Muscle of arm (tissue), 12 donors: Measurements from ENCODE around the gene LRRC8E. TPM values are rescaled to one million over a fixed set of nuclear protein-coding genes. Genes with fewer than 3 reads are reported as not detected.
"Not testable (repeated sequence)": the region's sequence is repeated elsewhere in the genome, so short reads cannot be mapped to it uniquely, and the experiment has no call there.

Experiments used
- DNase-seq: peaks from one replicate; pipeline ENCODE4 v3.0.0-alpha.2; 2013
- polyA plus RNA-seq, 12 donors: library from polyadenylated mRNA; unstranded; fragments of 120-200 nt; gene quantifications; one replicate each; pipeline ENCODE4 v1.2.1, GENCODE V29; 2013; ENCODE audit not compliant: insufficient read length in 12 of 12

The LRRC8E gene
- polyA plus RNA-seq, 12 donors, result 0.12 to 1.2 (median 0.41) TPM; not detected in 5

DNA sequence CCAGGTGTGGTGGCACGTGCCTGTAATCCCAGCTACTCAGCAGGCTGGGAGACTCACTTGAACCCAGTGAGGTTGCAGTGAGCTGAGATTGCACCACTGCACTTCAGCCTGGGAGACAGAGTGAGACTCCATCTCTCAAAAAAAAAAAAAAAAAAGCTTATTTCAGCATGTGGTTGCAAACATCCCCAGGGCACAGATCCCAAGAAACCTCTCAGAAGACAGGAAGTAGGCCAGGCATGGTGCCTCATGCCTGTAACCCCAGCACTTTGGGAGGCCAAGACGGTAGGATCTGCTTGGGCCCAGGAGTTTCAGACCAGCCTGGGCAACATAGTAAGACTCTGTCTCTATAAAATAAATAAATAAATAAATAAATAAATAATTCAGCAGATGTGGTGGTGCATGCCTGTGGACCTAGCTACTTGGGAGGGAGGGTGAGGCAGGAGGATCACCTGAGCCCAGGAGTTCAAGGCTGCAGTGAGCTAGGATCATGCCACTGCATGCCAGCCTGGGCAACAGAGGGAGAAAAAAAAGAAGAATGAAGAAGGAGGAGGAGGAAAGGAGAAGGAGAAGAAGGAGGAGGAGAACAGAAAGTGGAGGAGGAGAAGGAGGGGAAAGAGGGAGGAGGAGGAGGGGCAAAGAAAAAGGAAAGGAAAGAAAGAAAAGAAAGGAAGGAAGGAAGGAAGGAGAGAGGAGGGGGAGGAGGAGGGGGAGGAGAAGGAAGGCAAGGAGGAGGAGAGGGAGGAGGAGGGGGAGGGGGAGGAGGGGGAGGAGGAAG is 4.3 kb upstream of the LRRC8E start:
- DNase-seq, result no peak

DNA sequence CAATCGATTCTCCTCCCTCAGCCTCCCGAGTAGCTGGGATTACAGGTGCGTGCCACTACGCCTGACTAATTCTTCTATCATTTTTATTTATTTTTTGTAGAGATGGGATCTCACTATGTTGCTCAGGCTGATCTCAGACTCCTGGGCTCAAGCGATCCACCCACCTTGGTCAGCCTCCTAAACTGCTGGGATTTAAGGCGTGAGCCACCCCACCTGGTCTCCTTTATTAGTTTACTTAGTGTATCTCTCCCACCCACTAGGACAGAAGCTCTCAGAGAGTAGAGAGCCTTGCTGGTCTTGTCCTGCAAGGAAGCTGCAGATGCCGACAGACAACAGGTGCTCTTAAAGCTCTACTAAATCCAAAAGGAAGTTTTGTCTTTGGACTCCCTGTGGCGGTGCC is 2.5 kb upstream of the LRRC8E start:
- no peak for DNase-seq

DNA sequence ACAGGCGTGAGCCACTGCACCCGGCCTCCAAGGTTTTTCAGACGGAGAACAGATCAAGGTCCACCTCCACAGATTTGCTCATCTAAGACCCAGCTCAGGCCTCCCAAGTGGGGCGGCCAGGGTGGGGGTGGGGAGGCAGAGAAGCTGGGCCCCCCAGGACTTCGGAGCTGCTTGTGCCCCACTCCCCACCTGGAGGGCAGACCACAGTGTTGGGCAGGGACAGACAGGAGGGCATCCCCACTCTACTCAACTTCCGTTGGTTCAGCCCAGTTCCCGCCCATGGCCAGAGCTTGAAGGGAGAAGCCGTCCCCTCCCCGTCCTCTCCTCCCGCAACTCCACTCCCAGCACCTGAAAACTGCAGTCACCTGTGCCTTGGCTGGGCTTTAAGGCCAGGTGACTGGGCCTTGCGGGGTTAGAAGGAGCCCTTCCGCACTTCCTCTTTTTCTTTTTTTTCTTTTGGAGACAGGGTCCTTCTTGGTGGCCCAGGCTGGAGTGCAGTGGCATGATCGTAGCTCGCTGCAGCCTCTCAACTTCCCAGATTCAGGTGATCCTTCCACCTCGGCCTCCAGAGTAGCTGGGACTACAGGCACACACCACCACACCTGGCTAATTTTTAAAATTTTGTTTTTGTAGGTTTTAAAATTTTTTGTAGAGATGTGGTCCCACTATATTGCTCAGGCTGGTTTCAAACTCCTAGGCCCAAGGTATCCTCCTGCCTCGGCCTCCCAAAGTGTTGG is 734 bp upstream of the LRRC8E start:
- no peak for DNase-seq

DNA sequence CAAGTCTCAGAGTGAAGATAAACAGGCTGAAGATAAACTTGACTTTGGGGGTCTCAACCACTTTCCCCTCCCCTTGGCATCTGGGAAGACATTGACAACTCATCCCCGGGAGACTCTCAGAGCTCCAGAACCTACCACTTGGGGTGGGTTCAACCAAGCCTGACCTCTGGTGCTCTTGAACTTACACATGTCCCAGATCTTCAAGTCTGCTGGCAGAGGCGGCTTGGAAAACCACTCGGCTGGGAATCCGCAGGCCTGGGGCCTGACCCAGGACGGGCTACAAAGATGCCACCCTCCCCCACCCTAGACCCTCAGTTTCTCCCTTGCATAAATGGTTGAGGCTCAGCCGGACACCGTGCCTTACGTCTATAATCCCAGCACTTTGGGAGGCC is 512 bp downstream of the LRRC8E start:
- no peak for DNase-seq

DNA sequence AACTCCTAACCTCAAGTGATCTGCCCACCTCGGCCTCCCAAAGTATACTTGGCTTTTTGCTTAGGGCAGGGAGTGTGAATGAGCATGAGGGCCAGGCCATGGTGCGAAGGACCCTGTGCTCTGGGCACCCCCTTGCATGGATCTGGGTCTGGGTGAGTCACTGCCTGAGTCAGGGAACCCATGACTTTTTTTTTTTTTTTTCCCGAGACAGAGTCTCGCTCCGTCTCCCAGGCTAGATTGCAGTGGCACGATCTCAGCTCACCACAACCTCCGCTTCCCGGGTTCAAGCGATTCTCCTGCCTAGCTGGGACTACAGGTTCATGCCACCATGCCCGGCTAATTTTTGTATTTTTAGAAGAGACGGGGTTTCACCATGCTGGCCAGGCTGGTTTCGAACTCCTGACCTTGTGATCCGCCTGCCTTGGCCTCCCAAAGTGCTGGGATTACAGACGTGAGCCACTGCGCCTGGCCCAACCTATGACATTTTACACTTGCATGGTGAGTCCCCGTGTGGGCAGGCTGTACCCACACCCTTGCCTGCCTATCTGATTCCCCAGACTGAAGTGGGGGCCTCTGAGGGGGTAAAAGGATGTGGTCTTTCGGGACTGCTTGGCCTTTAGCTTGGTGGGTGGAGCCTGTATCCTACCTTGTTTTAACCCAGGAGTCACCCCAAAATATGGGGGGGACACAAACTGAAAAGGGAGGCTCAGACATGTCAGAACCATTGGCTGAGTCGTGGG is 5.2 kb downstream of the LRRC8E start:
- DNase-seq, result not testable (repeated sequence)

DNA sequence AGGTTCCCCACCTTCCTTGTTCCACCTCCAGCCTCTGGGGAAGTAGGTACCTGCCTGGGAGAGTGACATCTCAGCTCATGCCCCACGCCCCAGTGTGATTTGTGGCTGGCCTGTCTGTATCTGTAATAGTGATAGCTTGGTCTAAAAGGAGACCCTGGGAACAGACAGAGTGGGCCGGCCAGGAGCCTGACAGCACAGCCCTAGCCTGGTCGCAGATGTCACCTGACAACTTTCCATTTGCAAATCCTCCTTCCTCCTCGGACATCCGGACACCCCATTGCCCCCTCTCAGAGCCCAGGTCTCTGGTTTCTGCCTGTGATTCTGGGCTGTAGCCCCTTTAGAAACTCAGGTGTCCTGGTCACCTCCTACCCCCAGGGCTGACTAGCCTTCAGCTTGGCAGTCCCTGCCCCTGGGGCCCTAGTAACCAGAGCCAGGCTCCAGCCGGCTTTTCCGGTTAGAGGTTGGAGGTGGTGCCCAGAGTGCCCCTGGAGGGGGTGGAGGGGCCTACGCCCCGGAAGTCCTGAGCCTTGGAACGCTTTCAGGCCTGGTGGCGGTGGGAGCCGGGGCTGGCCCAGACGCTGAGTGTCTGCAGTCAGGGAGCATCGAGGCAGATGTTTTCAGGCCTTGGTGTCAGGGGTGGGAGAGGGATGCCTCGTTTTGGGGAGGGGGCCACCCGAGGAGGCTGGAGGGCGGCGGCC is 6.5 kb downstream of the LRRC8E start:
- no peak for DNase-seq

DNA sequence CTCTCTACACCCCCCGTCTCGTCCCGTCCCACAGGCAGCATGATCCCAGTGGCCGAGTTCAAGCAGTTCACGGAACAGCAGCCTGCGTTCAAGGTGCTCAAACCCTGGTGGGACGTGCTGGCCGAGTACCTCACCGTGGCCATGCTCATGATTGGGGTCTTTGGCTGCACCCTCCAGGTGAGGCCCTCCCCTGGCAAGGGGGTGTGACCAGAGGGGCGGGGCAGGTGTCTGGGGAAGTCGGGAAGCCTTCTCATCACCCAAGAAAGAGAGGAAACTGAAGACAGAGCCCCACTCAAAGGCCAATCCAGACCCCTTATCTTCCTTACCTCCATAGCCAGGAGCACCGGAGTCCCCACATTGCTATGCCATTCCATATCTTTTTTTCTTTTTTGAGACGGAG is 7.3 kb downstream of the LRRC8E start:
- DNase-seq, result no peak

DNA sequence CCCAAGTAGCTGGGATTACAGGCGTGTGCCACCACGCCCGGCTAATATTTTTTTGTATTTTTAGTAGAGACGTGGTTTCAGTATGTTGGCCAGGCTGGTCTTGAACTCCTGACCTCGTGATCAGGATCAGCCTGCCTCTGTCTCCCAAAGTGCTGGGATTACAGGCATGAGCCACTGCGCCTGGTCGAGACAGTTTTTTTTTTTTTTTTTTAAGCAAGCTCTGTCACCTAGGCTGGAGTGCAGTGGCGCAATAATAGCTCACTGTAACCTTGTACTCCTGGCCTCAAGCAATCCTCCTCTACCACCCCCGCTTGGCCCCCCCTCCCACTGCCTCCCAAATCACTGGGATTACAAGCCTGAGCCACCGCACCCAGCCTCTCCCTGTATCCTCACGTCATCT is 9.0 kb downstream of the LRRC8E start:
- DNase-seq, result no peak

DNA sequence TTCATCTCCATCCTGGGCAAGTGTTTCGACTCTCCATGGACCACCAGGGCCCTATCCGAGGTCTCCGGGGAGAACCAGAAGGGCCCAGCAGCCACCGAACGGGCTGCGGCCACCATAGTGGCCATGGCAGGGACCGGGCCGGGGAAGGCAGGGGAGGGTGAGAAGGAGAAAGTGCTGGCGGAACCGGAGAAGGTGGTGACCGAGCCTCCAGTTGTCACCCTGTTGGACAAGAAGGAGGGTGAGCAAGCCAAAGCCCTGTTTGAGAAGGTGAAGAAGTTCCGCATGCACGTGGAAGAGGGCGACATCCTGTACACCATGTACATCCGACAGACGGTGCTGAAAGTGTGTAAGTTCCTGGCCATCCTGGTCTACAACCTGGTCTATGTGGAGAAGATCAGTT is 10.7 kb downstream of the LRRC8E start:
- no peak for DNase-seq

DNA sequence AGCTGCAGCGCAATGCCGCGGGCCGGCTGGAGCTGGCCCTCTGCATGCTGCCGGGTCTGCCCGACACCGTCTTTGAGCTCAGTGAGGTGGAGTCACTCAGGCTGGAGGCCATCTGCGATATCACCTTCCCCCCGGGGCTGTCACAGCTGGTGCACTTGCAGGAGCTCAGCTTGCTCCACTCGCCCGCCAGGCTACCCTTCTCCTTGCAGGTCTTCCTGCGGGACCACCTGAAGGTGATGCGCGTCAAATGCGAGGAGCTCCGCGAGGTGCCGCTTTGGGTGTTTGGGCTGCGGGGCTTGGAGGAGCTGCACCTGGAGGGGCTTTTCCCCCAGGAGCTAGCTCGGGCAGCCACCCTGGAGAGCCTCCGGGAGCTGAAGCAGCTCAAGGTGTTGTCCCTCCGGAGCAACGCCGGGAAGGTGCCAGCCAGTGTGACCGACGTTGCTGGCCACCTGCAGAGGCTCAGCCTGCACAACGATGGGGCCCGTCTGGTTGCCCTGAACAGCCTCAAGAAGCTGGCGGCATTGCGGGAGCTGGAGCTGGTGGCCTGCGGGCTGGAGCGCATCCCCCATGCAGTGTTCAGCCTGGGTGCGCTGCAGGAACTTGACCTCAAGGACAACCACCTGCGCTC is 11.6 kb downstream of the LRRC8E start:
- no peak for DNase-seq

DNA sequence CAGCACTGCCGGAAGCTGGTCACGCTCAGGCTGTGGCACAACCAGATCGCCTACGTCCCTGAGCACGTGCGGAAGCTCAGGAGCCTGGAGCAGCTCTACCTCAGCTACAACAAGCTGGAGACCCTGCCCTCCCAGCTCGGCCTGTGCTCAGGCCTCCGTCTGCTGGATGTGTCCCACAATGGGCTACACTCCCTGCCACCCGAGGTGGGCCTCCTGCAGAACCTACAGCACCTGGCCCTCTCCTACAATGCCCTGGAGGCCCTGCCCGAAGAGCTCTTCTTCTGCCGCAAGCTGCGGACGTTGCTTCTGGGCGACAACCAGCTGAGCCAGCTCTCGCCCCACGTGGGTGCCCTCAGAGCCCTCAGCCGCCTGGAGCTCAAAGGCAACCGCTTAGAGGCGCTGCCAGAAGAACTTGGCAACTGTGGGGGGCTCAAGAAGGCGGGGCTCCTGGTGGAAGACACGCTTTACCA is 12.1 kb downstream of the LRRC8E start:
- no peak for DNase-seq

DNA sequence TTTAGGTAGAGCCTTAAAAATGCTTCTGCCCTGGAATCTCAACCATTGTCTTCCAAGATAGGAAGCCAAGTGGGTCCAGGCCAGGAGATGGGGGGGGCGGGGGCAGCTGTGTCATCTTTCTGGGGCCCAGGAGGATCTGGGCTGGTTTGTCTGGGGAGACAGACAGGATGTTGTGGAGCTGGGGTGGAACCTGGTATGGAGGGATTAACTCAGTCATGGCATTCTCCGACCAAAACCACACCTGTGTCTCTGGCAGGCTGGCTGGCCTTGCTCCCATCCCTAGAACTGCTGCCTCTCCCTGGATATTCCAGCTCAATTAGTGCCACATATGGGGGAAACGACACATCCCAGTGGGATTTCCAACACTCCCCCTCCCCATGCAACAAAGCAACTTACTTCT is 12.6 kb downstream of the LRRC8E start:
- no peak for DNase-seq

DNA sequence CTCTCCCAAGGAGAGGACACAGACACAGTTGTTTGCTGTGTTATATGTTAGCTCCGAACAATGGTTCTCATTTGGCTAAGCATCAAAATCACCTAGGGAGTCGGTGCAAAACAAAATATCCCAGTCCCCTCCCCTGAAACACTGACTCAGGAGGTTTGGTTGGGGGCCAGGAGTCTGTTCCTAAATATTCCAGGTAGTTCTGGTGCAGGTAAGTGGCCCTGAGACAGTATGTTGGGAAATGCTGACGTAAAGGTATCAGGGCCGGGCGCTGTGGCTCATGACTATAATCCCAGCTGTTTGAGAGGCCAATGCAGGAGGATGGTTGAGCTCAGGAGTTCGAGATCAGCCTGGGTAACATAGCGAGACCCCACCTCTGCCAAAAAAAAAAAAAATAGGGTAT is 13.0 kb downstream of the LRRC8E start:
- no peak for DNase-seq

DNA sequence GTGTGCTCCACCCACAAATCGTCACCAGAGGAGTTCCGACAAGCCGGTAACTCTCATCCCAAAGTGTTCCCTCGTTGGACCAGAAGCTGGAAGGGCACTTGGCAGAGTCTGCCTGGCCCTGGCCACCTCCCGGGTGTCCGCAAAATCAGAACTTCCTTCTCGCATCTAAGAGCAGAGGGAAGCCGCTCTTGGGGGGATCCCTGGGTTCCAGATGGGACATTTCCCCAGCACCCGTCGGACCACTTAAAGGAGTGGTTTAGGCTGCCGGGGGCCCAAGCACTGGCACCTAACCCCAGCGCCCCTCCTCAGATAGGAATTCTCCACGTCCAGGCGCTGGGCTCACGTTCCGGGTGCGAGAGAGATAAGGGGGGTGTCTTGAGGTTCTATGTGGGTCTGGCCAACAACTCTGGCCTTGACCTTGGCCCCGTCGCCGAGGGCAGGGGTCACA is 14.5 kb downstream of the LRRC8E start:
- DNase-seq, result no peak

DNA sequence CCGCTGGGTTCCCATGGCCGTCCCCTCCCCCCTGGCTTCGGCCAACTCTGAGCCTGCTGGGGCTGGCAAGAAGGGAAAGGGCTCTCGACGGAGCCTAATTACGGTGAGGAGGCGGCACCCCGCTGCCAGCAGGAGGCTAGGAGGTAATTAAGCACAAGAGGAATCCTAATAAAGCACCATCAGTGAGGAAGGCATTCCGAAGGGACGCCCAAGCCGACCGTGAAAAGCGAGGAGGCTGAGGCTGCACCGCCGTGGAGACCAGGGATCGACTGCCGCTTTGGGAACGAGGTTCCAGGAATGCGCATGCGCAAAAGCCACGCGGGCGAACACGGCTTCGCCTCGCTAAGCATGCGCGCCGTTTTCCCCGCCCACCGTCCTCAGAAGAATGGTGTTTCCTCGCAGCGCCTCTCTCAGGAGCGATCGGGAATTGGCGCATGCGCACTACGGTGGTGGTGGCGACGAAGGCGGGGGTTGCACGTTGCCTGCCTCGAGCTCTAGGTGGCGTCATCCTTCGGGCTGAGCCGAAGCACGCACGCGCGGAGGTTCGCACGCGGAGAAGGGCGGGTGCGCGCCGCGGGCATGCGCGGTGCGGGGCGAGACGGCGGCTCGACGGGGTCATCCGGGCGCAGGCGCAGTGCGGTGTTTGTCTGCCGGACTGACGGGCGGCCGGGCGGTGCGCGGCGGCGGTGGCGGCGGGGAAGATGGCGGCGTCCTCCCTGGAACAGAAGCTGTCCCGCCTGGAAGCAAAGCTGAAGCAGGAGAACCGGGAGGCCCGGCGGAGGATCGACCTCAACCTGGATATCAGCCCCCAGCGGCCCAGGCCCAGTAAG is 15.1 kb downstream of the LRRC8E start, which contains the start of gene MAP2K7:
MAP2K7 (plus strand) TSS at position 634 of the 830 bp plus-strand sequence; CDS start at position 702, 68 bp downstream.
- peak; percentile 100 for DNase-seq

DNA sequence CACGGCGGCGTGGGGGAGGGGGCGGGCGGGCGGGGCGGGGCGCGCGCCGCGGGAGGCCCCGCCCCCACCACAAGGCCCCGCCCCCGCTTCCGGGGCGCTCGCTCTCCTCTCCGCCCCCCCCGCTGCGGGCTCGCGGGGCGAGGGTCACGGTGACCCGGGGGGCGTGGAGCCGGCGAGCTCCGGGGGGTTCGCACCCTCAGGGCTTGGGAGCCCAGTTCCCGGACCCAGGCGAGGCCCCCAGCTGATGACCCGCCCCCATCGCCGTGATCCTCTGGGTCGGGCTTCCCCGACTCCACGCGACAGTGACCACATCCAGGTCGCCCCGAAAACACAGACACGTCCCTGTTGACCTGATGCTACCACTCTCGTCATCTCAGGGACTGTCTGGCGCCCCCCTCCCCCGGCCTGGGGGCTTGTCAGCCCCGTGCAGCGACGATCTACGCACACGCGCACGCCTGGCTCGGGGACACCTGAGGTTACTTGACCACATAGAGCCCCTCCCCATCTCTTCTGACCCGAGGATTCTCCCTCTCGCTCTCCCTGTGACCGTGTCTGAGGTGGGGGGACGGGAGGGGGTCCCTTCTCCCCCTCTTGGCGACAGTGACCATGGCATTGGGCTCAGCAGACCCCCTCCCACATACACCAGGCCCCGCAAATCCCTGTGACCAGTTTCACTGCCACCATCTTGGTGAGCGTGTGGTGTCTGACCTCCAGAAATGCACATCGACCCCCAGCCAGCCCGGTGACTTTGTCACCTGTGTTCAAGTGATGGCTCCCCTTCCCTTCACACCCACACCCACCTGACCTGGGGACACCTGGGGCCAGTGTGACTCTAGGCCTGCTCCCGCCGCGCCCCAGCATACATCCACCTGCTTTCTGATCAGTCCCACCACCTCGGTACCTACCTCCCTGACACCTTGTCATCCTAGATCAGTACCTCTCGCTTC is 16.0 kb downstream of the LRRC8E start:
- DNase-seq, result no peak

DNA sequence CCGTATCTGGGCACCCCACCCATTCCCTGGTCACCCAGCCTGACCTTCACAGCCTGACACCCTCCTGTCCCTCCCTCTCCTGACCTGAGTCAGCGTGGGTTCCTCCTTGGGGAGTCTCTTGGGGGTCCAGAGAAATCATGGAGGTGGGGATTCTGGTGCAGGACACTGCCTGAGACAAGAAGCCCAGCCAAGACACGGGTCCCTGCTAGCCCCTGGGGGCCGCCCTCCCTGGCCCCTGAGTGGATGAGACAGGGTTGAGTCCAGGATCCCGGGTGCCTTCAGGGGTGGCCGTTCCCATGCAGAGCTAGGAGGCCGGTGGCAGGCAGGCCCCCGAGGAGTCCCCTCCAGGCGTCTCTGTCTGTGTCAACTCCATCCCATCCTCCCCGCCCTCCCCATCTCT is 17.0 kb downstream of the LRRC8E start:
- no peak for DNase-seq

DNA sequence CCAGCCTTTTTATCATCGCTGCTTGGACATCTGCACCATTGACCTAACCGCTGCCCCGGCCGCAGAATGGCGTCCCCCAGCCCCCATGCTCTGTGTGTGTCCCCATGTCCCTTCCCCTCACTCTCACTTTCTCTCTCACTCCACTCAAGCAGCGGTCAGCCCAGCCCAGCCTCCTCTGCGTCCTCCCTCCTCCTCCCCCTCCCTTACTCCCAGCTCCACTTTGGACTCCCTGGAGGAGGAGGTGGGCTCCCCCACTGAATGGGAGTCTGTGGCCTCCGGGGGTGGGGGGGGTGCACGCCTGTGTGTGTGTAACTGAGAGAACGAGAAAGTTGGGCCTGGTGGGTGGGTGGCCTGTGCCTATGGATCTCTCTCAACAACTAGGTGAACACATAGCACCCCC is 17.5 kb downstream of the LRRC8E start:
- no peak for DNase-seq

DNA sequence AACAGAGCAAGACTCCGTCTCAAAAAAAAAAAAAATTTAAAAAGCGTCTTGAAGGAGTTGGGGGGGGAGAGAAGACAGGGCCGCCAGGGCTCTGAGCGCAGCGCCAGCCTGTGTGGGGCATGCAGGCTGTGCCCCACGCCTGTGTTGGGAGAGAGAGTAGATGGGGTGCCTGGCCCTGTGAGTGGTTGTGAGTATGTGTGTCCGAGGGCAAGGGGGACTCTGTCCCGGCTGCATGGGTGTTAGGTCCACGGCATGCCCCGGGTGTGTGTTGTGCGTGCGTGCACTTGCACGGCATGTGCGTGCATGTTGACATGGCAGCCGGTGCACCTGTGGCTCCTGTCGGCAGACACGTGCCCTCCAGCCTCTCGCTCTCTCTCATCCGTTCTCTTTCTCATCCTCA is 18.8 kb downstream of the LRRC8E start:
- DNase-seq, result no peak
